GM19467 (cell line): ENCODE measurements around the gene TMEM175.

Source experiments
- ATAC-seq: cut with Tn5 transposase; IDR thresholded peaks from one replicate; pipeline ENCODE4 v1.9.1; 2021; ENCODE audit warnings: mild to moderate bottlenecking, moderate library complexity; ENCODE audit not compliant: unreplicated experiment

The TMEM175 gene, protein sequence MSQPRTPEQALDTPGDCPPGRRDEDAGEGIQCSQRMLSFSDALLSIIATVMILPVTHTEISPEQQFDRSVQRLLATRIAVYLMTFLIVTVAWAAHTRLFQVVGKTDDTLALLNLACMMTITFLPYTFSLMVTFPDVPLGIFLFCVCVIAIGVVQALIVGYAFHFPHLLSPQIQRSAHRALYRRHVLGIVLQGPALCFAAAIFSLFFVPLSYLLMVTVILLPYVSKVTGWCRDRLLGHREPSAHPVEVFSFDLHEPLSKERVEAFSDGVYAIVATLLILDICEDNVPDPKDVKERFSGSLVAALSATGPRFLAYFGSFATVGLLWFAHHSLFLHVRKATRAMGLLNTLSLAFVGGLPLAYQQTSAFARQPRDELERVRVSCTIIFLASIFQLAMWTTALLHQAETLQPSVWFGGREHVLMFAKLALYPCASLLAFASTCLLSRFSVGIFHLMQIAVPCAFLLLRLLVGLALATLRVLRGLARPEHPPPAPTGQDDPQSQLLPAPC

DNA sequence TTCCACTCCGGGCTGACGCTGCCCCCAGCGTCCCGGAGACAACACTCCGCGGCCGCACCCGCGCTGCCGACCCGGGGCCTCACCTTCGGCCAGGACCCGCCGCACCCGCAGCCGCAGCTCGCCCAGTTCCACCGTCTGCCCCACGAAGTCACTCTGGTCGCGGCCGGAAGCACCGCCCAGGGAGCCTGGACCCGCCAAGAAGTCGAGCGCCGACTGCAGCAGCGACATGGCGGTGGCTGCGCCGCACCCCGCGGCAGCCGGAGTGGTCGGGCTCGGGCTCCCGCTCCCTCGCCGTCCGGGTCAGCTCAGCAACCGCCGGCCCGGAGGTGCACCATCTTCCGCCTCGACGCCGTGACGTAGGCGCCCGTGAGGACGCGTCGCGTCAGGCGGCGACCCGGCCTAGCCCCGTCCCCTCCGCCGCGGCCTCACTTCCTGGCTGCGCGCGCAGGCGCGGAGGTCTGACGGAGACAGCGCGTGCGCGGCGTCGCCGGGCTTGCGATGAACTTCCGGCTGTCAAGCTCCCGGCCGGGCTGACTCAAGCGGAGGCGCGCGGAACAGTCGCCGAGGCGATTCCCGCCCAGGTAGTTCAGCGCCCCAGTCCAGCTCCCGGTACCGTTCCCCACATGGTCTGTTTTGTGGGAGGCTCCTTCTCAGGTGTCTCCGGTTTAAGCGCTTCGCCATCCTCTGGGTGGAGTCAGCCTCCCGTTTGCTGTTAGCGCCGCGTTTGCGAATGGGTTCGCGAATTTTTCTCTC, at the start of gene TMEM175, which contains the start of gene GAK:
Gene TMEM175, plus strand, starts transcription at position 501 of the 753 bp plus-strand sequence. CDS start 15,280 bp downstream, outside the sequence.
Gene GAK, minus strand, starts transcription at position 357 of the 753 bp plus-strand sequence. Its CDS starts 129 bp downstream, at position 228.
- ATAC-seq, result peak; percentile 90

DNA sequence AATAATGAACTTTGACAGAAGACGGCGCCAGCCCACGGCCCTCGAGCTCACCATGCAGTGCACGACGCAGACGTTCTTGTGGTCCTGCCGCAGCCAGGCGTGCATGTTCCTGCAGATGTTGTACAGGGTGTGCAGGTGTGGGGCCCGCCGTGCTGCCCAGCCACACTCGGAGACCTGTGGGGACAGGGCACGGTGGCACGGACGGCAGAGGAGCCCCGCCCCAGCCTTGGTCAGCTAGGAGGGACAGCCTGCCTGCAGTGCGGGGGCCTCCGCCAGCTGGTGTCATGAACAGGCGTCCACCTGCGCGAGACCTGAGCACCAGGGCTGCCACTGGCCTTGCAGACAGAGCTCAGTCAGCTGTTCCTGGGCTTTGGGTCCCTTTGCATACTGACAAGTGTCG, 49.6 kb upstream of the TMEM175 start:
- ATAC-seq, result no peak

DNA sequence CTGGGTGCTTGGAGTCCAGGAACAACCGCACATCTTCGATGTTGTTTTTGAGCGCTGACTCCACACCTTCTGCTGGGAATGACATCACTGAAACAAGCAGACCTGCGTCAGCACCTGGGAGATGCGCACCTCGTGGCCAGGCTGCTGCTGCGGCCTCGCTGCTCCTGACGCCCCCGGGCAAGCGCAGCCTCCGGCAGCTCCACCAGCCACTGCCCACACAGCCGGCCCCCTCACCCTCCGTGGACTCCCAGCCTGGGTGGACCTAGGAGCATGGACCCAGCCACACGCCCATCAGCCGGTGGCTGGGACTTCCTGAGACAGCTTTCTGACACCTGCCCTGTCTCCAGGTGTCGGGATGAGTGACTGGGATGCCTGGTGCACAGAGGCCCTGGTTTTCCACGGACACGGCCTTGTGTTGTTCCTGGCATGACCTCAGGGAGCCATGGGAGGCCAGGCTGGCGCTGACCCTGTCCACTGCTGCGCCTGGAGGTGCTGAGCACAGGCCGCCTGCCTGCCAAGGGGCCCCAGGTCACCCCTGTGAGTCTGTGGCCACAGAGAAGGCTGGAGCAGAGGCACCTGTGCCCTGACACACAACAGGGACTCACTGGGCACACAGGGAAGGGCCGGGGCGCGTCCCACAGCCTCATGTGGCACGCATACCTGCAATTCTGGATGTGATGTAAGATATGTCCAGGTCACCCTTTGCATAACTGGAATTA, 48.7 kb upstream of the TMEM175 start:
- ATAC-seq, result no peak

DNA sequence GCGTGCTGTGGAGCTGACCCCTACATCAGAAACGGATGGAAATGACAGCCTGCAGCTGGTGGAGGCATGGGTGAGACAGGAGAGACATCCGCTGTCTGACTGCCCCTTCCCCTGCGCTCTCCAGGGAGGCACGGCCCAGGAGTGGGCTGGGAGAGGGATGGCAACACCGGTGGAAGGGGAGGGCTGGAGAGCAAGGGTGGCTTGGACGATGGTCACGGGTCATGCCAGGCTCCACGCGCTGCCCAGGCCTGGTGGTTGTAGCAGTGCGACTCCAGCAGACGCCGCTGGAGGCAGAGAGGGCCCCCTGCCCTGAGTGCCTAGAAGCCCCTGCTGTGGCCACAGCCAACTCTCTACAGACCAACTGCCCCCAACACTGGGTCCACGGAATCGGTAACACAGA, 48.0 kb upstream of the TMEM175 start:
- no peak for ATAC-seq

DNA sequence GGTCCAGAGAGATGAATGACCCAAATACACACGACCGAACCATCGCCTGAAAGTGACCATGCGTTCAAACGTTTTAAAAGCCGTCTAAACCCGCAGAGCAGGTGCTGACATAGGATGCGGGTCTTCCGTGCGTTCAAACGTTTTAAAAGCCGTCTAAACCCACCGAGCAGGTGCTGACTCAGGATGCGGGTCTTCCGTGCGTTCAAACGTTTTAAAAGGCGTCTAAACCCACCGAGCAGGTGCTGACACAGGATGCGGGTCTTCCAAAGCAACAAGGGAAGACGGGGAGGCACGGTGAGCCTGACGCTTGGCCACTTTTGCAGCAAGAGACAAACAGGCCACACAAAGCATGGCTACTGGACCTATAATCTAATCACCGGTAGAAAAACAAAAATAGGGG, 47.4 kb upstream of the TMEM175 start:
- ATAC-seq, result no peak

DNA sequence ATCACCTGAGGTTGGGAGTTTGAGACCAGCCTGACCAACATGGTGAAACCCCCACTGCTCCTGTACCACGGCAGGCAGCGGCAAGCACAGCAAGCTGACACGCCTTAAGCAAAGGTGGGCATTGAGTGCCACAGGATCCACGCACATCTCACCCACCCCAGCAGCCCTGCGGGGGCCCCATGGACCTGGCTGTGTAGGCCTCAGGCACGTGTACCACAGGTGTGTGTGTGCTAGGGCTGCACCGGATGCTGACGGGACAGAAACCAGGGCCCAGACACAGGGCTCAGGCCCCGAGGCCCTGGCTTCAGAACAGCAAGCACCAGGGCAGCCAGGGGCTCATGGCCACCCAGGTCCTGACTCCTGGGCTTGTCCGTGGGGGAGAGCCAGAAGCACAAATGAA, 46.9 kb upstream of the TMEM175 start:
- ATAC-seq, result no peak

DNA sequence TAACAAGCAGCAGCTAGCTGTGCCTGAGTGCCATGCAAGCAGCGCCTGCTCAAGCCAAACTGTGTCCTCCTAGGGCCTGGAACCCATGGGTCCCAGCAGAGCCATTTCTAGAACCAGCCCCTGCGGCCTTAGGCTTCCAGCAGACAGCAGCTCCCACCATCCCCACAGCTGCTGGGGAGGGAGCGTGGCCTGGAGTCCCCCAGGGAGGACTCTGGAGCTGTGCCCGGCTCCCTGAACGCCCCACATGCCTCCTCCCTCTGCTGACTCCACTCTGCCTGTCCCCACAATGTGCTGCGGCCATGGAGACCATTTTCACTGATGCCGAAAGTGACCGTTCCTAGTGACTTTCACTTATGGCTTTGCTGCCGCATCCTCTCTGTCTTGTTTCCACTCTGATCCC, 46.0 kb upstream of the TMEM175 start:
- no peak for ATAC-seq

DNA sequence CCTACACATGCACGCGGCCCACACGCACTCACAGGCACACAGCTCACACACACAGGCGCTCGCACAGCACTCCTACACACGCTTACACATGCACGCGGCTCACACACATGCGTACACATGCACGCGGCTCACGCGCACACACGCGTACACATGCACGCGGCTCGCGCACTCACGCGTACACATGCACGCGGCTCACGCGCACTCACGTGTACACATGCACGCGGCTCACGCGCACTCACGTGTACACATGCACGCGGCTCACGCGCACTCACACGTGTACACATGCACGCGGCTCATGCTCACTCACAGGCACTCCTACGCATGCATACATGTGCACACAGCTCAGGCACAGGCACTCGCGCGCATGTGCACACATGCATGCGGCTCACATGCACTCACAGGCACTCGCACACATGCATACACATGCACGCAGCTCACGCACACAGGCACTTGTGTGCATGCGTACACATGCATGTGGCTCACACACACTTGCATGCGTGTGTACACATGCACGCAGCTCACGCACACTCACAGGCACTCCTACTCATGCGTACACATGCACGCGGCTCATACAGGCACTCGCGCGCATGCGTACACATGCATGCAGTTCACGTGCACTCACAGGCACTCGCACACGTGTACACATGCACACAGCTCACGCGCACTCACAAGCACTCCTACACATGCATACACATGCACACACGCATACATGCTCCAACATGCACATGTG, 45.1 kb upstream of the TMEM175 start:
- ATAC-seq, result no peak

DNA sequence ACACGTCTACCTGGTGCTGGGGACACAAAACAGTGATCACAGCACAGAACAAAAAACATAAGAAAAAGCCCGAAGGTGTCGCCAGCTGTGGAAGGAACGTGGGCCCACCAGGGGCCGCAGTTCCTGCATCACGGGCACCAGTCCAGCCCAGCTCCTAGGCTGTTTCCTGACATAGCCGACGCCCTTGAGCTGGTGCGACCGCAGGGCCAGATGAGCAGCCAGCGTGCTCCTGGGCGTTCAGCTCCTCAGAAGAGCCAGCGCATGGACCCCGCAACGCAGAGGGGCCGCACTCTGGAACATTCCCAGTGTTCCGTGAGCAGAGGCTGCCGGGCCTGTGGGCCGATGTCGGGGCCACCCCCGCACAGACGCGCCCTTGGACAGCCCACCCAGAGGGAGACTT, 44.2 kb upstream of the TMEM175 start:
- no peak for ATAC-seq

DNA sequence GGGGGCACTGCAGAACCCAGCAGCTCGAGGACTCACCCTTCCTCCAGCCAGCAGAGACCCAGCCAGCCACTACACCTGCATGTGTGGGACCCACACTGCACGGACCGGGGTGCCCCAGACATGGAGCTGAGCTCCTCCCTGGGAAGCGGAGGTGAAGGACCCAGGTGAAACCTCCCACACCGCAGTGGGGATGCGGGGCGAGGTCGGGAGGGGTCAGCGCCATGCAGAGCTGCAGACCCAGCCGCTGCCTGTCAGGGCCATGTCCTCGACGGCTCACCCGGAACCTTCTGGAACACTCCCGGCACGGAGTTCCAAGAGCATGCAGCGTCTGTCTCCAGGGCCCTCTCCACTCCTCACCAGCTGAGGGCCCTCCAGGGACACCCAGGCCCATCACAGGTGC, 42.7 kb upstream of the TMEM175 start:
- ATAC-seq, result no peak

DNA sequence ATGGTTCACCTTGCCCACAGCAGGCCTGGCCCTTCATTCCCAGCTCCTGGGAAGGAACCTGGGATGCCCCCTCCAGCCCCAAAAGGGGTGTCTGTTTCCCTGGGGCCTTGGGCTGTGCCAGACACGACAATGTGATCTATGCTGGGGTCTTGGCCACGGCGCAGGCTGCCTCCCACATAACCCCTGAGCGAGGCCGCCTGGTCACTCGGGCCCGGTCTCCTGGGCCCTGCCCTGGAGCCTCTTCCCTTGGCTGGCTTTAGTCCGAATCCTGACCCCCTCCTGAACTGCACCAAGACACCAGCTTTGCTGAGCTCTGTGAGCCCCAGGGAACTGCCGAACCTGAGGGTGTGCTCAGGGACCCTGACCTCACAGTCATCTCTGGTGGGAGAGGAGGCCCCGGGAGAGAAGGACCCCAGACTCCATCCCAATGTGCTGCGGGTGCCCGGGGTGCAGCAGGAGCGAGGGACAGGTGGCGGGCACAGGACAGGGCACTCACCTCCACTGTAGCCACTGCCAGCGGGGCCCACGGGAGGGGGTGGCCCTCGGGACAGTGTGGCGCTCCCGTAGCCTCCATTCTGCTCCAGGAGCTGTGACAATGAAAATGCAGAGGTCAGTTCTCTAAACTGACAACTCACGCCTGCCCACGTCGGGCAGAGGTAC, 42.1 kb upstream of the TMEM175 start:
- no peak for ATAC-seq

DNA sequence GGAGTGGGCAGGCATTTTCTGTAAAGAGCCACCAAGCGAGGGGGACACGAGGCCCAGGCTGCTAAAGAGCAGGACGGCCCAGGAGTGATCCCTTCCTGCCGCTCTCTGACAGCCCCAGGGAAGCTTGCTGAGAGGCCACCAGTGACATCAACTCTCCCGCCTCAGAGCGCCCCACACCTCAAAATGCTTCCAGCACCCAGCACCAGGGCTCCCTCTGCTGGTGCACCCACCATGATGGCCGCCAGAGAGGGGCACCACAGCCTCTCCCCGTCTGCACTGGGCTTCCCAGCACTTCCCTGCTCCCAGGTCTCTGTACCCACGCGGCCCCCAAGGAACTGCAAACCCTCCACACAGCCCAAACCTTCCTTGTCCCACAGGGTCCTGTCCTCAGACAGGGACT, 40.5 kb upstream of the TMEM175 start:
- no peak for ATAC-seq

DNA sequence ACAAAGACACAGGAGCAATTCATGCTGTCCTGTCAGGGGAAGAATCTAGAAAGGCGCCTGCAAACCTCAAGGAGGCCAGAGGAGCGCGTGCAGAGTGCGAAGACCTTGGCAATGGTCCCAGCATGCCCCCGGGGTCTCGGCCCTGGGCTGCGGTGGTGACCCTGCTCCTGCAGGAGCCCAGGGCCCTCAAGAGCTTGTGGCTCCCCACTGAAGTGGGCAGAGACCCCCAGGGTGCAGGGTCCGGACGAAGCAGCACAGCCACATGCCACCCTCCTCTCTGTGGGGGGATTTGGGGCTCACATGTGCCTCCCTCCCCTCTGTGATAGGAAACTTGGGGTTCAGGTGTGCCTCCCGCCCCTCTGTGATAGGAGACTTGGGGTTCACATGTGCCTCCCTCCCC, 39.5 kb upstream of the TMEM175 start:
- no peak for ATAC-seq

DNA sequence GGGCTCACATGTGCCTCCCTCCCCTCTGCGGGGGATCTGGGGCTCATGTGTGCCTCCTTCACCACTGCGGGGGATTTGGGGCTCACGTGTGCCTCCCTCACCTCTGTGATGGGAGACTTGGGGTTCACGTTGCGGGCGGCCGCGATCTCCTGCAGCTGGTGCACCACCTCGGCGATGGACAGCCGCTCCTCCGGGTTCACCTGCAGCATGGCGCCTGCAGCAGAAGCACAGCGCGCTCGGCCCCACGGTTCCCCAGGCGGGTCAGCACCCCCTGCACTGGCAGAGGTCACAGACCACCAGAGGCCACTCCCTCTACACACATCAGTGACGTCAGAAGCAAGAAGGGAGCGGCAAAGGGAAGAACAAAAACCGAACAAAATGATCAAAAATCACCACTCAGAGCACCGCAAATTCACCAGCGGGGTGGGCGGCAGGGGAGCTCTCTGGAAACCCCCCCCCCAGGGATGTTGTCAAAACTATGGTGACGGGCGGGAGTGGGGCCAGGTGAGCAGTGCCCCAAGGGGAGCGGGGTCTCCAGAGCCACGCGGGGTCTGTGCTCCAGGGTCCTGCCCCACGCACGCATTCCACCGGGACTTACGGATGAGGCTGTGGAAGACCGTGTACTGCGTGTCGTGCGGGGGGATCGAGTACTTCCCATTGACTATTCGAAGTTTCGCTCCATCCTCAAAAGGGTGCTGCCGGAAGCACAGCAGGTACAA, 38.8 kb upstream of the TMEM175 start:
- no peak for ATAC-seq

DNA sequence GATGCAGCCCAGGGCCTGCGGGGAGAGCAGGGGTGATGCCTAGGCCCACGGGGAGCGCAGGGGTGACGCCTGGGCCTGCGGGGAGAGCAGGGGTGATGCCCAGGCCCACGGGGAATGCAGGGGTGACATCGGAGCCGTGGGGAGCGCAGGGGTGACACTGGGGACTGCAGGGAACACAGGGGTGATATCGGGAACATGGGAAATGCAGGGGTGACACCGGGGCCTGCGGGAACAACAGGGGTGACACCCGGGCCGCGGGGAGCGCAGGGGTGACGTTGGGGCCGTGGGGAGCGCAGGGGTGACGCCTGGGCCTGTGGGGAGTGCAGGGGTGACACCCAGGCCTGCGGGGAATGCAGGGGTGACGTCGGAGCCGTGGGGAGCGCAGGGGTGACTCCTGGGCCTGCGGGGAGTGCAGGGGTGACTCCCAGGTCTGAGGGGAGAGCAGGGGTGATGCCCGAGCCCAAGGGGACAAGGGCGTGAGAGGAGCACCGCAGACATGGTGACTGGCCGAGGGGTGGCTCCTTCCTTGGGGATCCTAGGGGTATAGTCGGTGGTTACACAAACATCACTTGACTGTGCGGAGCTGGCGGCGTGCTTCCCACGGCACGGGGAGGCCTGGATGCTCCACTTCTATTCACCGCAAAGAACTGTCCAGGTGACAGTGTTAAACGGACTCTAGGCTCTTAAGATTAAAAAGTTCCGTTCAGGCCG, 38.1 kb upstream of the TMEM175 start:
- ATAC-seq, result no peak

DNA sequence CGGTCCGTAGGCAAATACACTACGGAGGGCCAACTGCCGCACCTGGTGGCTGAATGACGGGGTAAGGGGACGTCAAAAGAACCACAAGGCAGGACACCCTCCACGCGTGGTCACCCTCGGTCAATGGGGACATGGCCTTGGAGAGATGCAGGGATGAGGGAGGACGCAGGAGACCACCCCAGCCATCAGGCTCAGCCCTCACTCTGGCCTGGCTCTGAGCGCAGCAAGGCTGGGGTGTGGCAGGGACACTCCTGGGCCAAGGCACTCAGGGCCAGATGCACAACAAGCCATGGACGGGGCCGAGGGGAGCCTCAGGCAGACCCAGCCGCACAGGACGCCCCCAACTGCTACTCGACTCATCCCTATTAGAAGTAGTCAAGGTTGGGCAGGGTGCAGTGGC, 36.7 kb upstream of the TMEM175 start:
- ATAC-seq, result no peak

DNA sequence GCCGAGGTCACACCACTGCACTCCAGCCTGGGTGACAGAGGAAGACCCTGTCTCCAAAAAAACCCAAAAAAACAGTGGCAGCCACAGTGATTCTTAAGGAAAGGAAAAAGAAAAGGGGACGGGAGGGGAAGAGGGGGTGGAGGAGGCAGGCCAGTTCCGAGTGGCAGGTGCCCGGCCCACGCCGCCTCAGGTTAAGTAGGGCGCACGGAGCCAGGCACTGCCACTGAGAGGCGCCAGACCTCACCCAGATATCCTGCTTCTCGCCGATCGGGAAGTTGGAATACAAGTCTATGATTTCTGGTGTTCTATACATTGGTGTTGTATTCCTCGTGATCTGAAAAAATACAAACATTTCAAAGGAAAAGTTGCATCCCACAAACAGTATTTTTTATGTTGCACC, 36.0 kb upstream of the TMEM175 start:
- ATAC-seq, result no peak

DNA sequence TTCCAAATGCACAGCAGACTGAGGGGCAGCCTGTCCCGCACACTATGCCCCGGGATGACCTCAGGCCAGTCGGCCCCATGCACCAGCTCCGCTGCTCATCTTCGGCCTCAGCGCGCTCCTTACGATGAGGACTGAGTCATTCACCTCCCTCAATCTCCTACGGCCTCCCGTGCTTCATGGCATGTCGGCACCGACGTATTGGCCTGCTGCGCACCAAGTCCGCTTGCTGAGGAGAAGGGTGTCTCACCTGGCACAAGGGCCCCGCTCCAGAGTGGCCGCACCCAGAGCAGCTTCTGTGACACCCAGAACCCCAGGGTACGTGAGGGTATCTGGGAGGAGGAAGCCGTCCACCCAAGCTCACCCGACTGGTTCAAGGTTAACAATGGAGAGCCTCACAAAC, 35.6 kb upstream of the TMEM175 start:
- ATAC-seq, result no peak

DNA sequence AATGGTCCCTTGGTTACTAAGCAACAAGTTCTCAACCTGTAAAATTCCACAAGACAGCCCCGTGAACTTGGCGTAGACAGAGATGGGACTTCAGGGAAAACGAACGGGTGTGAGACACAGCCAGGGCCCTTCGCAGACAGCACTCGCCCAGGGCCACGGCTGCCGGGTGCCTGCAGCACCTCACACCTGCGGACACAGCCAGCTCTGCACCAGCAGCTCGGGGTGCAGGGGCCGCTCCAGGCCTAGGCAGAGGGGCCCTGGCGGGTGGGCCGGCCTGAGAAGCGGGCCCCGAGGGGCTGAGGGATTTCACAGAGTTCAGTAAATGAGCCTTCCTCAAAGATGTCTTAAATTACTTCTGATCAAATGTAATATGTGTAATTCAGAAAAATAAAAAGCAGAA, 34.1 kb upstream of the TMEM175 start:
- no peak for ATAC-seq
